Measurements from ENCODE around the gene C11orf24.
A peak's percentile ranks its signal among the peaks of the same experiment; 100 is the strongest.
"Not testable (repeated sequence)": the region's sequence is repeated elsewhere in the genome, so short reads cannot be mapped to it uniquely, and the experiment has no call there.

C11orf24 gene

DNA sequence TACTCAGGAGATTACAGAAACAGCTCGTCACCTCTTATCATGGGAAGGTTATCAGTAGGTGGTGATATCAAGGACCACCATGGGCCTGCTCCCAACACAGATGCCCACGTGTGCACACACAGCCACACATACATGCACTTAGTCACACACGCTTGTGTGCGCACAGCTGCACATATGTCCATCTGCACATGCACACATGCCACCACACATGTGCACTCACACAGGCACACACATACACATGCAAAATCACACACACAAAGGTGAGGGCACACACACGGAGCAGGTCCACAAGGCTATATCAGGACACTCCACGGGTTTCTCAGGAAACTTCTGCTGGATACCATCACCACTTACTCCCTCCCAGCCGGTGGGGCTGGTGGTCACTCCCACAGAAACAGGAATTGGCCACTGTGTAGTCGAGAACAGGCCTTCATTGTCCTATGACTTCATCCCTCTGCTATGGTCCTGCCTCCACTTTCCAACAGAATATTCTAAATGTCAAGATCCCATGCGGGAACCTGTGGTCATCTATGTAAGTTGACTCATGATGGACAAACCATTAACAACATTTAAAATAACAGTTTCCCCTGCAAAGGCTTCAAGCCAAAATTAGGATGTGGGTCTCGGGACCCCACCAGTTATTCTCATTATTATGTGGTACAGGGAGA lies 2.2 kb downstream of the C11orf24 start:
- DNase-seq, result no peak

DNA sequence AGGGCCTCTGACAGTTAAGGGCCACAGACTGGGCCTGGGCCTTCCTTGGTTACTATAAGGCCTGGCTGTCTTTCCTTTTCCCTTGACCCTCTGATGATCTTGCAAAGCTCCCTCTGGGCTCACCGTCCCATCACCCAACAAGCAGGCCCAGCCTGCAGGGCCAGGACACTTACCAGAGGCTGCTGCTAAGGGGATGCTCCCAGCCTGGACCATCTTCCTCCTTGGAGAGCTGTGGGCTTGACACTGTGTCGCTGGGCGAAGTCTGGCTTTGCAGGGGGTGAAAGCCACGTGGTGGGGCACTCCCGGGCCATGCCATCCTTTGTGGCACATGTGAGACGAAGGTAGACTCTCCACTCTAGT lies 3.9 kb downstream of the C11orf24 start:
- DNase-seq, result no peak

DNA sequence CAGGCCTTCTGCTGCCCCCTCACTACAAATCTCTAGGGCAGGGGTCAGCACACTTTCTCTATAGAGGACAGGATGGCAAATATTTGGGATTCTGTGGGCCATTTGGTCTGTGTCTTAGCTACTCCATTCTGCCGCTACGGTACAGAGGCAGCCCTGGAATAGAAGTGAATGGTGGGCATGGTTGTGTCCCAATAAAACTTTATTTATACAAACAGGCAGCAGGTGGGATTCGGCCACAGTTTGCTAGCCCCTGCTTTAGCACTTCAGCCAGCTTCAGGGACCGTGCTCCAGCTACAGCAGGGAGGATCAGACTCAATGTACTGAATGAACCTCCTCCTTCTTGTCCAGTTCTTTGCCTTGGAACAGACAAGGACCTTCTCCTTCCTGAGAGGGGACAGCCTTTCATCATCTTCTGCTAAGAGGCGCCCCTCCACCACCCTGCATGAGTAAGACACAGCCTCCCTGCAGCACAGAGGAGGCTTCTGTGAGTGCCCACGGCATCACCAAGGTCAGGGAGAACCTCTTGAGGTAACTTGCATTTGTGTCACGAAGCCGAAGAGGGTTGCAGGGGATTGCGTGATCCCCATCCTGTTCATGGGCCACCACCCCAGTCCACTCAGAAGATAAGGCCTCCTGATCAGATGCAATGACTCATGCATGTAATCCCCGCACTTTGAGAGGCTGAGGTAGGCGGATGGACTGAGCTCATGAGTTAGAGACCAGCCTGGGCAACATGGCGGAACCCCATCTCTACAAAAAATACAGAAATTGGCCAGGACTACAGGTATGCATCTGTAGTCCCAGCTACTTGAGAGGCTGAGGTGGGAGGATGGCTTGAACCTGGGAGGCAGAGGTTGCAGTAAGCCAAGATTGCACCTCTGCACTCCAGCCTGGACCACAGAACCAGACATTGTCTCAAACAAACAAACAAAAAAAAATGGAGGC lies 4.6 kb downstream of the C11orf24 start:
- DNase-seq, result no peak

DNA sequence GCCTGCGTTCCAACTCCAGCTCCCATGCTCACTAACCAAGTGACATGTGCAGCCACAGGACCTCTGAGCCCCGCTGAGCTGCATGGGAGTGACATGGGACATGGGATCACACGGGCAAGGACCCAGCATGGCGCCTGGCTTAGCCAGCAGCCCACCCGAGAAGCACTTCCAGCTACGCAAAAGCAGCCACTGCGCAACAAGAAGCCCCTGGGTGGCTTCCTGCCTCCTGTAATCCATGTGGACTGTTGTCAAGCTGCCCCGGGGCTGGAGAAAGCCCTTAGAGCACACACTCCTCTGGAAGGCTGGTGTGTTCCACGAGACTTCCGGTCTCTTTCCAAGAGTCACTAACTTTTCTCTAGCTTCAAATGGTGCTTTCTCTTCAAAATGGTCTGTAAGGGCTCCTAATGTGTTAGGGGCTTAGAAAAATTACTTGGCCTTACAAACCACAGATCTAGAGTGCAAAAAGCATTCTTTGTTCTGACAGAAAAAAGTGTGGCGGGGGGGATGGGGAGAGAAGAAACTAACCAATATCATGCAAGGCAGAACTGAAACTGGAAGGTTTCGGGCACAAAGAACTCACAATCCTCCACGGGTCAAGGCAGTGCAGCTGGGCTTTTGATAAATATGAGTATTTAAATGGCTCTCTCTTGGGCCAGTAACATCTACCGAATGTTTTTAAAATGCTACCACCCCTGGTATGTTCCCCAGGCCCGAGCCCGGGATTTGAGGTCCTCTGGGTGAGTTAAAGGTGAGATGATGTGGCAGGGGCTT lies 5.5 kb downstream of the C11orf24 start:
- no peak for DNase-seq

DNA sequence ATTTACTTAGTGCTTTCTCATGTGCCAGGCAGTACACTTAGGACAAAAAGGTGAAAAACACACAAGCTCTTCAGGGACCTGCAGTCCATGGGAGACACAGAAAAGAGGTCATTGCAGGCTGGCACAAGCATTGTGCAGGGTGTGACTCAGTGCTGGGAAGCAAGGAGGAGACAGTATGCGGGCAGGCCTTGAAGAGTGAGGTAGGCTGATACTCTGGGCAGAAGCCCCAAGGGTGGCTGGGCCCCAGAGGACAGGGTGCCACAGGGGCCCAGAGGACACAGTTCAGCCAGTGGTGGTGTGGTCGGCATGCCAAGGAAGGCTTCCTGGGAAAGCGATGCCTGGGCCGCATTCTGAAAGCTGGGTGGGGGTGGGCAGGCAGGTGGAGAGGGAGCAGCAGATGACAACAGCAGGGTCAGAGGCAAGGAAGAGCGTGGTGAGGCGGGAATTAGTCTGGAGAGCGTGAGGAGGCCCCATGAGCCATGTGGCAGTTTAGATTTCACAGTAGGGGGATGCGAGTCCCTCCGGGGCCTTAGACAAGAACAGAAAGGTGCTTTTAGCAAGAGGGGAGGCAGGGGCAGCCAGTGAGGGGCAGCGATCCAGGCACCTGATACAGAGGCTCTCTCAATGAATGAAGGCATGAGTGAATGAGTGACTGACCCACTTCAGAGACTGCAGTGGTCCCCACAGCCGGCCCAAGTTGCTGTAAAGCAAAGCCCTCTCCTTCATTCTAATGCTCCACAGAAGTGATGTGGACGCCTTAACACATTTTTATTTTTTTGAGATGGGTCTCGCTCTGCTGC lies 6.8 kb downstream of the C11orf24 start:
- no peak for DNase-seq

DNA sequence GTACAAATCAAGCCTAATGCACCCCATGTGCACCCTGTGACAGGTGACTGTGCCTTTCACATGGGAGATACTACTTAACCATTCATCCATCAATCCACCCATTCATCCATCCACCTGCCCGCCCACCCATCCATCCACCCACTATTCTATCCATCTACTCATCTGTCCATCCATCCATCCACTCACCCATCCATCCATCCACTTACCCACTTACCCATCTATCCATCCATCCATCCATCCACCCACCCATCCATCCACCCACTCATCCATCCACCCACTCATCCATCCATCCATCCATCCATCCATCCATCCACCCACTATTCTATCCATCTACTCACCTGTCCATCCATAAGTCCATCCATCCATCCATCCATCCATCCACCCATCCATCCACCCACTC lies 7.5 kb downstream of the C11orf24 start:
- no peak for DNase-seq

DNA sequence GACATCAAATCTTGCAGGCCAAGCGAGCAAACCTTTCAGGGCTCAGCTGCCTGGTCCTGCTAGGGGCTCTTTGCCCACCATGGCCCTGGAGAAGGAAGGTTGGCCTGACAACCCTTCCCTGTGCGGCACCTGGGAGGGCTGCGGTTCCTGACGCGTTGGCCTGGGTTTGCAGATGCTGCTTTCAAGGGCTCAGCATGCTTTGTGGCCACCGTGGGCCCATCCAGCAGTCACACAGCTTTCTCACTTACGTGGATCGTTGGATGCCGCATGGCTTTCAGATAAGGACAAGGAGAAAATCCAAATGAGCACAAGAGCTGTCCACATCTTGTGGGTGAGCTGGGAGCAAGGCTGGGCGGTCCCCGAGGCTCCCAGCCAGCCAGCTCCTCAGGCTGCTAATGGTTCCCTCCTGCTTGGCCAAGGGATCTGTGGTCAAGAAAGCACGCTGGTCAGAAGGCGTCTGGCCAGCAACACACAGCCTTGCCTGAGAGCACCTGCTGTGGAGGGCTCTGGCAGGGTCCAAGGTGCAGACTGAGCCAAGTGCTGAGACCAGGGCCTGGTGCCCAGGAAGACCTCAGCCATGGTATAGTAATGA lies 8.2 kb downstream of the C11orf24 start:
- DNase-seq, result no peak

DNA sequence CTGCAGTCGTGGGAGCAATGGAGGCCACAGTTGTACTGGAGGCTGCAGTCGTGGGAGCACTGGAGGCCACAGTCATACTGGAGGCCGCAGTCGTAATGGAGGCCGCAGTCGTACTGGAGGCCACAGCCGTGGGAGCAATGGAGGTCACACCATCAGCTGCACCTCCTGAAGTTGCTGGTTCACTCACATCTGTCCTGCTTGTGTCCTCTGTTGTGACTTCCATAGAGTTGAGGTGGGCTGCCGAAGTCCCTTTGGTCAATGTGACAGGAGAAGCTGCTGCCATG lies 9.3 kb downstream of the C11orf24 start:
- no peak for DNase-seq

DNA sequence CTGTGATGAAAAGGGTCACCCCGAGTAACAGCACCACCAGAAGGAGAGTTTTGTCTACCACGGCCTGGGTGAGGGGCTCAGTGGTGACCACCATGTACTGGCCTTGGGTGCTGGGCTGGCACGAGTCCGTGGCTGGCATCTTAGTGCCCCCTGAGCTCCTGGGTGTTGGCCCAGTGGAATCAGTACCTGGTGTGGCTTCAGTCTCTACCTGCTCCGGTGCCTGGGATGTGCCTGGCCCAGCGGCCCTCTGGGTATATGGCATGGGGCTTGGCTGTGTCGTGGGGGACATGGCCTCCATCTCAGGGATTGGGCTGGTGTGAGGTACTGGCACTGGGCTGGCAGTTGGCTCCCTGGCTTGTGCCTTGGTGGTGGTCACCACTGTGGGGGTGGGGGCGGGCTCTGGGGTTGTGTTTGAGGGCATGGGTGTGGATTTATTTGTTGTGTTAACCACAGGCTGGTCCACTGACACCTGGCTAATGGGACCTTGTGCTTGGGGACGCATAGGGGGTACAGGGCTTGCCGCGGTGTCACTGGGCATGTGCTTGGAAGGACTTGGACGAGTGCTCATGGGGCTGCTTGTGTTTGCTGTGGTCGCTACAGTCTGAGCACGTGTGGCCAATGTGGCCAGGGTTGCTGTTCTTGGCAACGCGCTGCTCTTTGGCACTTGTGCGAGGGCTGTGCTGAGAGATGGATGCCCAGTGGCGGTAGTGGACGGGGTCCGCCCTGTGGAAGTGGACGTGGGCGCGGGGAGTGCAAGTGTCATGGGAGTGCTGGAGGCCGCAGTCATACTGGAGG lies 9.8 kb downstream of the C11orf24 start:
- no peak for DNase-seq

DNA sequence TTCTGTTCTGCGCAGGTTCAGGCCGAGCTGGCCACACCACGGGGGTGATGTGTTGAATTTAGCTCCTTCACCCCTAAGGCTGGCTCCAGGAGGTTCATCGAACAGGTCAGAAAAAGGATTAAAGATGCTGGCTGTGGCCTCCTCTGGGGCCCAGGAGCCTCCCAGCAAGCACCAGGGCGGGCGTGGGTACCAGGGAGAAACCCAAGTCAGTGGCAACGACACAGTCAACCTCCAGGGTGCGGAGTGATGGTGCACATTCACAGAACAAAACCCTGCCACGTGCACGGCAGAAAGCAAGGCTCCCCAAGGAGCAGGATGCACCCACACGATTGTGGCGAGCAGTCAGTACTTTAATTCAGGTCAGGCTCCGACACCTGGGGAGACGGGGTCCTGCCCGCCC lies 10.8 kb downstream of the C11orf24 start:
- no peak for DNase-seq

DNA sequence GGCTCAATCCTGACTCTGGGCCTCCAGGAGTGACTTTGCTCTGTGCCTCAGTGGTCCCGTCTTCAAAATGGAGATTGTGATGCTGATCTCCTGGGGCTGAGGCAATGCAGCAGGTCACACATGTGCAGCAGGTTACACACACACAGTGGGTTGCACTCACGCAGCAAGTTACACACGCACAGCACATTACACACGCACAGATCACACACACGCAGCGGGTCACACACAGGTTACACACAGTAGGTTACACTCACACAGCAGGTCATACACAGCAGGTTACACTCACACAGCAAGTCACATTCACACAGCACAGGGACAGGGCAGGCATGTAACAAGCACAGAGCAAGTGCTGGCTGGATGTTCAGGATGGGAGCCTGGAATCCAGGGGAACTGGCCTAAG lies 11.3 kb downstream of the C11orf24 start:
- no peak for DNase-seq

DNA sequence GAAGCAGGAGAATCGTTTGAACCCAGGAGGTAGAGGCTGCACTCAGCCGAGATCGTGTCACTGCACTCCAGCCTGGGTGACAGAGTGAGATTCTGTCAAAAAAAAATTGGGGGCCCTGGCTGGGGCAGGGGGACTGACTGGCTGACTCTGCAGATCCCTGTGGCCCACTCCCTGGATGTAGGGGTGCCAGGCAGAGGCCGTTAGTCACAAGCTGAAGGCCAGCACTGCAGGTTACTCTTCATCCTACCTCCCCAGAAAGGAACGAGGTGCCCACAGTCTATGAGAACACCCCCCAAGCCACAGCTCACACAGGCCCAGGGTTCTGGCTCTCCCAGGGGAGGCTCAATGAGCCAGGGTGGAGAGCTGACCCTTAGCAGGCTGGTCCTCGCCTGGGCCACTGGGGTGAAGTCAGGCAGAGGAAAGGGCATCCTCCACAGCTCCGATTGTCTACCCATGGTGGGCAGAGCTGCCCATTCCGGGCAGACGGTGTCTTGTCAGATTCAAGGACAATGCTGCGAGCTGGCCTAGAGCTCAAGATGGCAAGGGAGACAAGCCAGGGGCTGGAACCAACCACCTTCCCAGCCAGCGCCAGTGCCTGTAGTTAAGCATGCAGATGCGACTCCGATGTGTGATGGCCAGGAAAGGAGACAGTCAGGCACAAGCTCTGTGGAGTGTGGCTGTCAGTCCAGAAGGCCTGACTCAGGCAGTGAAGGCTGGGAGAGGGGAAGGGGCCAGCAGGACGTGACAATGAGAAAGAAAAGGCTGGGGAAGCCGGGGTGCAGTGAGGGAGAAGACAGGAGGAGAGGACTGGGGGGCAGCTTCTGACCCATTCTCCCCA lies 12.4 kb downstream of the C11orf24 start:
- no peak for DNase-seq

DNA sequence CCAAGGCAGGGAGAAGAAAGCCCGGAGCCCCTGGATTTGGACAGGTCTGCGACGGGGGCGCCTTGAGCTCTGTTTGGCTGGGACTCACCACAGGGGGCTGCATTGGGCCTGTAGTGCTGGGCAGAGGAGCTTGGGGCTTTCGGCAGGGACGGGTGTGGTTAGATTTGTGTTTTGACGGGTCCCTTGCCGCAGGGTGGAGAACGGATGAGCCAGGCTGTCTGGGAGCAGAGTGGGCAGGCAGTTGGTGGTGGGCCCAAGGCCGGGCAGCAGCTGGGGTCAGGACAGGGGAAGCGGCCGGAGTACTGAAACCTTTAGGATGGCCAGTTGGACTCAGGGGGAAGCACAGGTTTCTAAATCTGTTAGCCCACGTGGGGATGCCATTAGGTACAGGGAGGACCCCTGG lies 13.4 kb downstream of the C11orf24 start:
- no peak for DNase-seq

DNA sequence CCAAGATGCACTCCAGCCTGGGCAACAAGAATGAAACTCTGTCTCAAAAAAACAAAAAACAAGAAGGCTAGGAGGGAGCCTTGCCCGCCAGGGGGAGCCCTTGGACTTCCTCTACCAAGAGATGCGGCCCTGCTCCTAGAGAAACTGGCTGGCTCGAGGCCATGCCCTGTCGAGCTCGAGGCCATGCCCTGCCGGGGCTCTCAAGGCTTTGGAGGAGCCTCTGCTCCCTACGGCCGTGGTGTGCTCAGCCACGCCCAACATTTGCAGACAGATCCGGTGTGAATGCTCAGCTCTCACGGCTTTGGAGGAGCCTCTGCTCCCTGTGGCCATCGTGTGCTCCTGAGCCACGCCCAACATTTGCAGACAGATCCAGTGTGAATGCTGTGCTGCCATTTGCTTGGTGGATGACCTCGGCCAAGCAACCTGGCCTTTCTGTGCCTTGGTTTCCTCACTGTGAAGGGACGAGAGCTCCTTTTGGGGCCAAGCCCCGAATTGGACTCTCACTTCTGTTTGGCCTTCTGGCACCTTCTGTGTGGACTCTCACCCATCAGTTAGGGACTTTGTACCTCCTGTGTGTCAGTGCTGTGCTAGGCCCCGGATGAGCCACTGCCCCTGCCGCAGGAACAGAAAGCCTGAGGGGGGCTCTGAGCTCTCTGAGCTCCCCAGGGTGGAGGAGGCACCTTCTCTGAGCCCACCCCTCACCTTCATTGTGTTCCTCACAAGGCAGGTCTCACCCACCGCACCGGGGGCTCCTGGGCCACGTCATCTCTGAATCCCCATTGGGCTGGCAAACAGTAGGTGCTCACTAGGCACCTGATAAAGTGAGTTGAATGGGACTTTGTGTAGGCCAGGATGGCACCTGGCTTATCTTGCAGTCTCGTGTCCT lies 14.1 kb downstream of the C11orf24 start:
- DNase-seq, result peak; percentile 89

DNA sequence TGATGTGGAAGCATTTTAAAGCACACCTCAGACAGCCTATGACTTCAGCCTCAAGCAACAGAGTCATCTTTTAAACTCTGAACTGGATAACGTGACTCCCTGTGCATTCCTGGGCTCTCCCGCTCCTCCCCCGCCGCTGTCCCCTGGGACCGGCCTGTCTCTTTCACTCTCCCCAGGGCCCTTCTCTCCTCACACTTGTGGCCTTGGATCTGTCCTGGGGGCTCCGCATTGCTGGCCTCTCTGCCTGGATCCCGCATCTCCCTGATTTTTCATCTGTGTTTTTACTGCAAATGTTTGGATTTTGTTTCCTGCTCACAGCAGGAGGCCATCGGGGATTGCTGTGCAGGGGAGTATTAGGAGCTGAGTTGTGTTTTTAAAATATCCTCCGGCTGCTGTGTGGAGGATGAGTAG lies 15.4 kb downstream of the C11orf24 start:
- DNase-seq, result no peak

DNA sequence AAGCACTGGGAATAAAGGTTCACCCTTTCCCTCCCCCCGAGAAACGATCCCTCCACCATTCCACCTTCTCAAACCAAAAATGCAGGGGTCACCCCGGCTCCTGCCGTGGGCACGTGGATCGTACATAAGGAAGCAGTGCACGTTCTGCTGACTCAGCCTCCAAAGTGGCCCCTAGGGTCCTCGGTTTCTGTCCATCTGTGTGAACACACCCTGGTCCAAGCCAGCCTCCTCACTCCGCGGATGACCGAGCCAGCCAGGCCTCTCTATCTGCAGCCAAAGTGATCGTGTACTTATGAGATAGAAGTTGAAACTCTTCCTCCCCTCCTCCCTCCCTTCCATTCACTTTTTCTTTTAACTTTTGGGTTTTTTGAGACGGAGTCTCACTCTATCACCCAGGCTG lies 16.2 kb downstream of the C11orf24 start:
- DNase-seq, result no peak

DNA sequence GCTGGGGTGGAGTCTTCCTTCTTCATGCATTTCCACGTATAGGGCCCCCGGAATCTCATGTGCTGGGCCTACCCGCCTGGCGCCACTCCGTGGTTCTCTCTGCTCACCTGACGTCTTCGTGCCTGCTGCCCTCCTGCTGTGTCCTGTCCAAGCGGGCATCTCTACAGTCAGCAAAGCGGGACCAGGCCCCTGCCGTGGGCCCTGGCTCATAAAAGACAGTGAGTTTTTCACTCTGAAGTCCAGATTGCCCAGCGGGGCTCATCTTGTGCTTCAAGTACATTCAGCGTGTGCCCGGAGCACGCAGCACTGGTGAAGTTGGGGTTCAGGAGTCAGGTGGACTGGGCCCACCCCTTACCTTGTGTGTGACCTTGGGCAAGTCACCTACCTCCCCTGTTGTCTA lies 17.4 kb downstream of the C11orf24 start:
- no peak for DNase-seq

DNA sequence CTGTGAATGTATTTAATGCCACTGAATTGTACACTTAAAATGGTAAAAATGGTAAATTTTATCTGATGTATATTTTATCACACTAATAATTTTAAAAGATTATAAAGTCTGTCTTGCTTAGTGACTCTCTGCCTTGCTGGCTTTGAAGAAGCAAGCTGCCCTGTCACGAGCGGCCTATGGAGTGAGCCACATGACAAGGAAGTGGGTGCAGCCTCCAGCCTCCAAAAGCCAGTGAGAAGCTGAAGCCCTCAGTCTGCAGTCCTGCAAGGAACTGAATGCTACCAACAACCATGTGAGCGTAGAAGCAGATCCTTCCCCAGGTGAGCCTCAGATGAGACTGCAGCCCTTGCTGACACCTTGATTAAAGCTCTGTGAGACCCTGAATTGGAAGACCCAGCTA lies 20.0 kb downstream of the C11orf24 start:
- DNase-seq, result no peak

DNA sequence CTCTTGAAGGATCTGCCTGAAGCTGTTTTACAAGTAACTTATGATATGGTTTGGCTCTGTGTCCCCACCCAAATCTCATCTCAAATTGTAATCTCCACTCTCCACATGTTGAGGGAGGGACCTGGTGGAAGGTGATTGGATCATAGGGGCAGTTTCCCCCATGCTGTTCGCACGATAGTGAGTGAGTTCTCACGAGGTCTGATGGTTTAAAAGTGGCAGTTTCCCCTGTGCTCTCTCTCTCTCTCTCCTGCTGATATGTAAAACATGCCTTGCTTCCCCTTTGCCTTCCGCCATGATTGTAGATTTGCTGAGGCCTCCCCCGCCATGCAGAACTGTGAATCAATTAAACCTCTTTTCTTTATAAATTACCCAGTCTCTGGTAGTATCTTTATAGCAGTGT lies 26.9 kb downstream of the C11orf24 start:
- DNase-seq, result not testable (repeated sequence)

DNA sequence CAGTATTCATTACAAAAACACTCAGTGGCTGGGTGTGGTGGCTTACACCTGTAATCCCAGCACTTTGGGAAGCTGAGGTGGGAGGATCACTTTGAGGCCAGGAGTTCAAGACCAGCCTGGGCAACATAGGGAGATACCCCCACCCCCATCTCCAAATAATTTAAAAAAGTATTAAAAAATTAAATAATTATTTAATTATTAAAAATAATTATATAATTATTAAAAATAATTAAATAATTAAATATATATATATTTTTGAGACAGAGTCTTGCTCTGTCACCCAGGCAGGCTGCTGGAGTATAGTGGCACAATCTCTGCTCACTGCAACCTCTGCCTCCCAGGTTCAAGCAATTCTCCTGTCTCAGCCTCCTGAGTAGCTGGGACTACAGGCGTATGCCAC lies 27.9 kb downstream of the C11orf24 start:
- DNase-seq, result not testable (repeated sequence)

Measured in NCI-H345 (cell line).